Esophagus muscularis mucosa (tissue), 4 donors: ENCODE measurements around the gene SF3B1.

ENCODE experiments used
- CTCF ChIP-seq, 3 experiments: fragments of 200-600 bp in 2 of 3; fragments of 450-650 bp in 1 of 3; sonication (generic) in 2 of 3; IDR thresholded peaks; one replicate each; pipeline ENCODE4 v1.5.1; 2017 to 2019; ENCODE audit warnings: antibody characterized with exemption in 3 of 3, mild to moderate bottlenecking in 2 of 3, moderate library complexity in 1 of 3
- EP300 ChIP-seq: sonication (generic); formaldehyde crosslinking; IDR thresholded peaks from one replicate; pipeline ENCODE4 v1.6.1; 2017; ENCODE audit warnings: antibody characterized with exemption
- POLR2A ChIP-seq: fragments of 450-650 bp; IDR thresholded peaks from one replicate; pipeline ENCODE4 v1.6.1; 2017; ENCODE audit warnings: antibody characterized with exemption, moderate library complexity, mild to moderate bottlenecking, low read depth
- POLR2AphosphoS5 ChIP-seq, 2 donors: sonication (generic); formaldehyde crosslinking; IDR thresholded peaks; one replicate each; pipeline ENCODE4 v1.6.1; 2017; ENCODE audit warnings: antibody characterized with exemption in 2 of 2

- TF ChIP-seq CTCF (IDR thresholded peaks at IDR 0.05) (no peak), POLR2A (no peak), POLR2AphosphoS5 (IDR thresholded peaks at IDR 0.05) (no peak), EP300 (no peak)
Observed at GRCh38 chr2:197357986-197358385, 76.8 kb downstream of the SF3B1 start.
